AG09309 (cell line): Measurements from ENCODE around the gene PSPH.
"Not testable (repeated sequence)": the region's sequence is repeated elsewhere in the genome, so short reads cannot be mapped to it uniquely, and the experiment has no call there.

Experiments used
- DNase-seq: peaks from one replicate; pipeline ENCODE4 v3.0.0-alpha.2; 2010; ENCODE audit warnings: low read depth
- H3K4me3 ChIP-seq: 2 replicates; pipeline ENCODE4 v1.5.1; 2011; ENCODE audit warnings: mild to moderate bottlenecking, low read depth, low read length, moderate library complexity; ENCODE audit not compliant: control insufficient read depth
- CTCF ChIP-seq: IDR thresholded peaks from 2 replicates; pipeline ENCODE4 v1.5.1; 2011; ENCODE audit warnings: mild to moderate bottlenecking, low read depth, low read length, inconsistent platforms; ENCODE audit not compliant: insufficient read depth, control insufficient read depth; ENCODE audit errors: missing control alignments

The PSPH gene

GRCh38 chr7:56053993-56054392, 2.7 kb upstream of the PSPH start:
- TF ChIP-seq CTCF: no peak
- H3K4me3 ChIP-seq: no peak overlapping the region
- DNase-seq: no peak

GRCh38 chr7:56053379-56053778, 2.1 kb upstream of the PSPH start:
- no peak for DNase-seq
- H3K4me3 ChIP-seq: no peak overlapping the region
- no peak for TF ChIP-seq CTCF

GRCh38 chr7:56051053-56051338, 248 bp downstream of the PSPH start:
- no peak for TF ChIP-seq CTCF
- no peak for DNase-seq
- peak overlapping the region; percentile 61 for H3K4me3 ChIP-seq

- not testable (repeated sequence) for H3K4me3 ChIP-seq, DNase-seq
Measured at GRCh38 chr7:56048763-56049162, 2.5 kb downstream of the PSPH start.

GRCh38 chr7:56048245-56048644, 3.0 kb downstream of the PSPH start:
- DNase-seq: no peak
- TF ChIP-seq CTCF: no peak
- no peak overlapping the region for H3K4me3 ChIP-seq

GRCh38 chr7:56047446-56048116, 3.7 kb downstream of the PSPH start:
- not testable (repeated sequence) for H3K4me3 ChIP-seq, DNase-seq

GRCh38 chr7:56046721-56047445, 4.4 kb downstream of the PSPH start:
- peak; percentile 79 for DNase-seq
- TF ChIP-seq CTCF: no peak
- H3K4me3 ChIP-seq: no peak overlapping the region

GRCh38 chr7:56045758-56046157, 5.5 kb downstream of the PSPH start:
- H3K4me3 ChIP-seq, DNase-seq: not testable (repeated sequence)
